HG03025 (cell line): Measurements from ENCODE around the gene CCL13.
"Not testable (repeated sequence)": the region's sequence is repeated elsewhere in the genome, so short reads cannot be mapped to it uniquely, and the experiment has no call there.

Experiments used
- ATAC-seq: cut with Tn5 transposase; IDR thresholded peaks from one replicate; pipeline ENCODE4 v1.9.1; 2021; ENCODE audit warnings: mild to moderate bottlenecking, moderate library complexity; ENCODE audit not compliant: unreplicated experiment, low FRiP score

Gene CCL13

GRCh38 chr17:34356194-34356593 is at the start of gene CCL13:
TSS of gene CCL13 (plus strand) at chr17:34356480. CDS start at chr17:34356527, 47 bp downstream.
- no peak for ATAC-seq

GRCh38 chr17:34307110-34307509 is 49.2 kb upstream of the CCL13 start:
- ATAC-seq = no peak

GRCh38 chr17:34308371-34308770 is 47.9 kb upstream of the CCL13 start:
- no peak for ATAC-seq

DNA sequence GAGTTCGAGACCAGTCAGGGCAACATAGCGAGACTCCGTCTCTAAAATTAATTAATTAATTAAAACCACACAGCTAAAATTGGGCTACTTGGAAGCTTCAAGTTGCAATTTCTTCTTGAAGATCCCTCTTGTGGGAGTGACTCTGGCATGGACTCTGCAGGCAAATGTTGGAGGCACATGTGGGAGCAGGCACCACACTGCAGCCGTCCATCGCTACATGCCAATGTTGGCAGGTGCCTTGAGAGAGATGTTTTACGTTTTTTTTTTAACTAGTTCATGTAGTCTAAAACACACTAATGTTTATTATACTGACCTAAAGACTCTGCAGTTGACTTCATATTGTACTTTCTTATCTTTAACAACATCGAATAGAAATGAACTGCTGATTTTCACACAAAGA is 45.0 kb upstream of the CCL13 start:
- ATAC-seq = no peak

GRCh38 chr17:34312080-34312479 is 44.2 kb upstream of the CCL13 start:
- ATAC-seq = no peak

- ATAC-seq = no peak
These were observed 43.1 kb upstream of the CCL13 start for GRCh38 chr17:34313164-34313563.

- no peak for ATAC-seq
These were observed 42.0 kb upstream of the CCL13 start for GRCh38 chr17:34314279-34314678.

GRCh38 chr17:34318474-34318873 is 37.8 kb upstream of the CCL13 start:
- no peak for ATAC-seq

GRCh38 chr17:34319039-34319483 is 37.2 kb upstream of the CCL13 start, which contains the start of gene CCL8:
TSS of gene CCL8 (plus strand) at chr17:34319435. CDS start at chr17:34319502, 67 bp downstream.
- ATAC-seq = no peak

- no peak for ATAC-seq
These were observed 34.3 kb upstream of the CCL13 start for GRCh38 chr17:34321964-34322363.

- not testable (repeated sequence) for ATAC-seq
These were observed 28.7 kb upstream of the CCL13 start for GRCh38 chr17:34327580-34327979.

DNA sequence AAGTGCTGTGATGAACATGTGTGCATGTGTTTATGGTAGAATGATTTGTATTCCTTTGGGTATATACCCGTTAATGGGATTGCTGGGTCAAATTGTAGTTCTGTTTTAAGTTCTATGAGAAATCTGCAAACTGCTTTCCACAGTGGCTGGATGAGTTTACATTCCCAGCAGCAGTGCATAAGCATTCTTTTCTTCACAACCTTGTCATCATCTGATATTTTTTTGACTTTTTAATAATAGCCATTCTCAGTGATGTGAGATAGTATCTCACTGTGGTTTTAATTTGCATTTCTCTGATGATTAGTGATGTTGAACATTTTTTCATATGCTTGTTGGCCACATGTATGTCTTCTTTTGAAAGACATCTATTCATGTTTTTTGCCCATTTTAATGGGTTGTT is 18.6 kb upstream of the CCL13 start:
- no peak for ATAC-seq

- no peak for ATAC-seq
These were observed 17.0 kb upstream of the CCL13 start for GRCh38 chr17:34339138-34339770.

DNA sequence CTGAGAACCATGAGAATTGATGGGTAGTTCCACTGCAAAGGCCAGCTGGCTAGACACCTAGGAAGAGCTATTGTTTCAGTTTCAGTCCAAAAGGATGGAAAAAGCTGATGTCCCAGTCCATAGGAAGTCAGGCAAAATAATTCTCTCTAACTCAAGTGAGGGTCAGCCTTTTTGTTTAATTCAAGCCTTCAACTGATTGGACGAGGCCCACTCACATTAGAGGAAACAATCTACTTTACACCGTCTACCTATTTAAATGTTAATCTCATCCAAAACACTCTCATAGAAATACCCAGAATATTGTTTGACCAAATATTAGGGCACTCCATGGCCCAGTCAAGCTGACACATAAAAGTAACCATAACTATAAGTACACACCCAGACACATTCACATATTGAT is 14.4 kb upstream of the CCL13 start:
- no peak for ATAC-seq

DNA sequence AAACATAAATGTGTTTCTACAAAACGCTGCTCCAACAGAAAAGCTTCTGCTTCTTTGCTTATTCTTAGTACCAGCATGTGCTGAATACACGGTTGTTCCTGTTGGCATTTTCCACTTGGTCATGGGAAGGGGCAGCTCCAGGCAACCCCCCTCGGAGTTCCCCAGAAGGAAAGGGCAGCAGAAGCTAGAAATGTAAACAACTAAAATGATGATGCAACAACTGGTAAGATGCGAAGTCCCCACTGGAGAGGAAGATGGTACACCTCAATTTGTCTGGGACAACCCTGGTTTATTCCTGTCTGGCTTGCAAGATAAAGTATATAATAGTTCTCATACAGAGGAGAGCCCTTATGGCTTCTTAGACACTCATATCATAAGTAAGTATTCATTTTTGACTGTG is 9.2 kb upstream of the CCL13 start:
- no peak for ATAC-seq

DNA sequence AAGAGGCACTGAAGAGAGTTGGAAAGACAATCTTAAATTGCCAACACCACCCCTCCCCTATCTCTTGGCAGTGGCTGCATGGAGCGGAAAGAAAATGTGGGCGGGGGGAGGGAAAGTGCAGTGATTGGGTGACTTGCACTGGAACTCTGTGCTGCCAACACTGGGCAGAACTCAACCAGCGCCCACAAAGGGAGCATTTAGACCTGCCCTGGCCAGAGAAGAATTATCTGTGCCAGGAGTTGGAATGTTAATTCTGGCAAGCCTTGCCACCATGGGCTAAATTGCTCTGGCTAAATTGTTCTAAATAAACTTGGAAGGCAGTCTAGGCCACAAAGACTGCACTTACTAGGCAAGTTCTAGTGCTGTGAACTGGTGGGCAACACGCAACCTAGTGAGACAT is 6.5 kb upstream of the CCL13 start:
- ATAC-seq = no peak

DNA sequence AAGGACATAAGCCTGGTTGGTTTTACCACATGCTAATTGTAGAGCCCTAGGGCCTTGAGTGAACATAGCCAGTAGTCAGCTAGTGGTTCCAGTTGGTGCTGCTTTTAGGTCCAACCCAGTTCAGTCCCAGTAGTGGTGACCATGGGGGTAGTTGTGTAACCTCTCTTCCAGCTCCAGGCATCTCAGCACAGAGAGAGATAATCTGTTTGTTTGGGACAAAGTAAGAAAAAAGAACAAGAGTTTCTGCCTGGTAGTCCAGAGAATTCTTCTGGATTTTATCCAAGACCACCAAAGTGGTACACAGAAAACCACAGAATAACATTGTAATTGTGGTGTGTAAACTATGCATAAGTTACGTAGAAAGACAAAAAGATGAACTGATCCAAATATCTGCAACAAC is 5.2 kb upstream of the CCL13 start:
- ATAC-seq = no peak

GRCh38 chr17:34352191-34352590 is 4.1 kb upstream of the CCL13 start:
- no peak for ATAC-seq

DNA sequence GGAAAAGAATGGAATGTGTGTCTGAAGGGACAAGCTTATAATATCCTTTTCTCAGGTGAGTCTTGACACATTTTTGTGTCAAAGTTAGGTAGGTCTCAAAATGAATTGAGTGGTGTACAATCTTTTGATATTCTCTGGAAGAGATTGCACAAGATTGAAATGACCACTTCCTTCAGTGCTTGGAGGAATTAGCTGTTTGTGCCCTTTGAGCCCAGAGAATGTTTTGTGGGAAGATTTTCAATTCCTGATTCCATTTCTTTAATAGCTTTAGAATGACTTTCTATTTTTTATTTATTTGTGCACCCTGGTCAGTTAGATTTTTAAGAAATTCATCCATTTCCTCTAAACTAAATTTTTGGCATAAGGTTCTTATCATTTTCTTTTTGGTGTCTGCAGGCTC is 1.6 kb upstream of the CCL13 start:
- no peak for ATAC-seq

- no peak for ATAC-seq
These were observed 1.1 kb downstream of the CCL13 start for GRCh38 chr17:34357398-34357797.

DNA sequence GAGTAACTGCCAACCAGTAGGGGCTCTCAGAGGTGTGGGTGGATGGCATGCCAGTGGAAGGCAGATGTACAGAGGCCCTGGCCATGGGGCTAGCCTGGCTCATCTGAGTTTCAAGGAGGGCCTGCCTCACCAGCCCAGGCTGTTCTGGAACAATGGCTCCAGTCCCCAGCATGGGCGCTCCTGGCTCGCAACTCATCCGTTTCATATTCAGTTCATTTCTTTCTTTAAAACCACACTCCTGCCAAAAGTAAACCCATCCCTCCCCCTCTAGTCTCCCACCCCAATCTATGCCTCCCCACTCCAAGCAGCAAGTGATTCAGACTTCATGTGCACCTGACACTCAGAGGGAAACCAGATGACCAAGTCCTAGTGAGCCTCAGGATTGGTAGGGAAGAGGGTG is 2.4 kb downstream of the CCL13 start:
- ATAC-seq = no peak

GRCh38 chr17:34360601-34361270 is 4.5 kb downstream of the CCL13 start:
- no peak for ATAC-seq
